GM23338 (cell line): ENCODE measurements around the gene MLLT10. TPM values are rescaled to one million over a fixed set of nuclear protein-coding genes. Genes with fewer than 3 reads are reported as not detected.

ENCODE experiments used
- ATAC-seq: fragments of 200-7000 bp; cut with Tn5 transposase; 3 replicates; pipeline ENCODE4 v1.9.1; 2020
- DNase-seq: peaks from one replicate; pipeline ENCODE4 v3.0.0-alpha.2; 2015; ENCODE audit warnings: low spot score
- H2AFZ ChIP-seq: fragments of 200-600 bp; sonication (generic); 2 replicates; pipeline ENCODE4 v1.8.0; 2016; ENCODE audit warnings: antibody characterized with exemption, mild to moderate bottlenecking, moderate library complexity
- H3F3A ChIP-seq: fragments of 200-600 bp; sonication (generic); replicated peaks from 2 replicates; pipeline ENCODE4 v1.8.0; 2017; ENCODE audit warnings: antibody characterized with exemption, mixed run types, low read depth
- H3K27ac ChIP-seq: fragments of 200-600 bp; sonication (generic); 2 replicates; pipeline ENCODE4 v1.6.1; 2016; ENCODE audit warnings: low read depth
- H3K27me3 ChIP-seq: fragments of 200-600 bp; sonication (generic); 2 replicates; pipeline ENCODE4 v1.8.0; 2016; ENCODE audit warnings: mild to moderate bottlenecking, mixed run types, moderate library complexity; ENCODE audit not compliant: insufficient read depth
- H3K36me3 ChIP-seq: fragments of 200-600 bp; sonication (generic); 2 replicates; pipeline ENCODE4 v1.8.0; 2016; ENCODE audit warnings: mild to moderate bottlenecking; ENCODE audit not compliant: insufficient read depth
- H3K4me1 ChIP-seq: fragments of 200-600 bp; sonication (generic); 2 replicates; pipeline ENCODE4 v1.8.0; 2016; ENCODE audit warnings: mild to moderate bottlenecking, moderate library complexity; ENCODE audit not compliant: insufficient read depth
- H3K4me2 ChIP-seq: fragments of 200-600 bp; sonication (generic); 2 replicates; pipeline ENCODE4 v1.7.1; 2017; ENCODE audit warnings: mixed run types
- H3K4me3 ChIP-seq: fragments of 200-600 bp; sonication (generic); 2 replicates; pipeline ENCODE4 v1.6.1; 2016; ENCODE audit warnings: mixed run types
- H3K79me2 ChIP-seq: fragments of 200-600 bp; sonication (generic); replicated peaks from 2 replicates; pipeline ENCODE4 v1.8.0; 2017; ENCODE audit warnings: mild to moderate bottlenecking; ENCODE audit not compliant: insufficient read depth
- H3K9me2 ChIP-seq: fragments of 200-600 bp; sonication (generic); 2 replicates; pipeline ENCODE4 v1.8.0; 2017; ENCODE audit not compliant: insufficient read depth
- H4K20me1 ChIP-seq: fragments of 200-600 bp; sonication (generic); replicated peaks from 2 replicates; pipeline ENCODE4 v1.8.0; 2017; ENCODE audit warnings: mild to moderate bottlenecking; ENCODE audit not compliant: insufficient read depth
- H3K27ac Mint-ChIP-seq: 2 replicates; pipeline ENCODE4 v1.8.0; 2020; ENCODE audit warnings: inconsistent platforms, mild to moderate bottlenecking, moderate library complexity, mixed read lengths
- H3K27me3 Mint-ChIP-seq: 3 replicates; pipeline ENCODE4 v1.8.0; 2022; ENCODE audit warnings: low read depth, mild to moderate bottlenecking, moderate library complexity, mixed read lengths, inconsistent platforms; ENCODE audit not compliant: insufficient read depth, poor library complexity
- H3K36me3 Mint-ChIP-seq: 3 replicates; pipeline ENCODE4 v1.8.0; 2021; ENCODE audit warnings: low read depth, mild to moderate bottlenecking, inconsistent platforms, moderate library complexity, mixed read lengths
- H3K4me1 Mint-ChIP-seq: 3 replicates; pipeline ENCODE4 v1.8.0; 2020; ENCODE audit warnings: mild to moderate bottlenecking, inconsistent platforms, mixed read lengths
- H3K4me3 Mint-ChIP-seq: 3 replicates; pipeline ENCODE4 v1.8.0; 2021; ENCODE audit warnings: moderate library complexity, mild to moderate bottlenecking, inconsistent platforms, mixed read lengths
- H3K9me3 Mint-ChIP-seq: 3 replicates; pipeline ENCODE4 v1.8.0; 2020; ENCODE audit warnings: moderate library complexity, mild to moderate bottlenecking, inconsistent platforms, mixed read lengths
- CREB1 ChIP-seq: fragments of 250-450 bp; sonication (Bioruptor Pico); IDR thresholded peaks from 2 replicates; pipeline ENCODE4 v1.5.0; 2020; ENCODE audit warnings: low read depth, mild to moderate bottlenecking, moderate library complexity
- CTCF ChIP-seq, 2 experiments: fragments of 200-600 bp in 1 of 2; sonication (generic) in 1 of 2; conservative IDR thresholded peaks; 2 replicates each; pipeline versions ENCODE4 v1.5.1 to v1.6.1; 2016 to 2017; ENCODE audit warnings: antibody characterized with exemption in 2 of 2, low read depth in 2 of 2, mild to moderate bottlenecking in 2 of 2, moderate library complexity in 1 of 2
- EZH2 ChIP-seq: fragments of 200-600 bp; sonication (generic); IDR thresholded peaks from one replicate; pipeline ENCODE4 v1.8.0; 2017; ENCODE audit warnings: antibody characterized with exemption, mild to moderate bottlenecking, low read depth; ENCODE audit not compliant: unreplicated experiment
- EZH2phosphoT487 ChIP-seq: fragments of 200-600 bp; sonication (generic); IDR thresholded peaks from one replicate; pipeline ENCODE4 v1.8.1; 2018; ENCODE audit warnings: antibody characterized with exemption; ENCODE audit not compliant: unreplicated experiment
- JUNB ChIP-seq: IDR thresholded peaks from one replicate; pipeline ENCODE4 v1.6.1; 2016; ENCODE audit warnings: antibody characterized with exemption; ENCODE audit not compliant: unreplicated experiment
- REST ChIP-seq: IDR thresholded peaks from one replicate; pipeline ENCODE4 v1.6.1; 2018; ENCODE audit warnings: antibody characterized with exemption; ENCODE audit not compliant: unreplicated experiment
- STAT1 ChIP-seq: IDR thresholded peaks from one replicate; pipeline ENCODE4 v1.6.1; 2016; ENCODE audit warnings: antibody characterized with exemption; ENCODE audit not compliant: unreplicated experiment
- ZNF331 ChIP-seq: fragments of 250-450 bp; sonication (Bioruptor Pico); IDR thresholded peaks from 2 replicates; pipeline ENCODE4 v1.5.0; 2020; ENCODE audit warnings: low read depth, mild to moderate bottlenecking, moderate library complexity
- ZNF462 ChIP-seq: fragments of 250-450 bp; sonication (Bioruptor Pico); IDR thresholded peaks from 2 replicates; pipeline ENCODE4 v1.5.0; 2020; ENCODE audit warnings: mild to moderate bottlenecking, moderate library complexity
- polyA plus RNA-seq: library from polyadenylated mRNA; unstranded; fragments of >200 nt; fragmentation: Nextera tagmentation; extraction: Ambion mirVana; gene quantifications from 2 replicates; pipeline ENCODE4 v1.2.1, GENCODE V29; 2016
- total RNA-seq: library from RNA; depleted of rRNA; stranded (reverse); fragments of >200 nt; shearing (Covaris generic); gene quantifications from 2 replicates; pipeline ENCODE4 v1.2.3, GENCODE V29; 2014

The MLLT10 gene
- total and polyA plus RNA-seq, 2 experiments from 2014 or later: 28.8 to 55.4 TPM

GRCh38 chr10:21624951-21625350 lies 90.9 kb downstream of the MLLT10 start (continued):
- TF ChIP-seq ZNF462 (CRISPR knock-in tag): no peak
- TF ChIP-seq STAT1: no peak
- no peak for TF ChIP-seq CTCF (conservative IDR thresholded peaks at IDR 0.05; ENCODE audit: low read depth in 2 of 2)

GRCh38 chr10:21625623-21626229 lies 91.7 kb downstream of the MLLT10 start:
- H3K9me3 Mint-ChIP-seq: no peaks in the 10 kb centered on the region
- H3K4me3 Mint-ChIP-seq: no peak overlapping the region
- H3K36me3 Mint-ChIP-seq: peaks cover 30% of the 10 kb centered on the region
- H3K4me1 ChIP-seq: no peaks in the 10 kb centered on the region
- peaks cover 23% of the 10 kb centered on the region for H3K79me2 ChIP-seq
- H3K27me3 ChIP-seq: no peaks in the 10 kb centered on the region
- 0 out of 2 replicates have a peak, but pooled peaks cover 6% of the 10 kb centered on the region for H4K20me1 ChIP-seq
- H3K4me3 ChIP-seq: no peak overlapping the region
- H3F3A ChIP-seq: no peaks in the 10 kb centered on the region
- no peaks in the 10 kb centered on the region; the same call in 1 of the 2 replicates for H3K9me2 ChIP-seq
- no peak for ATAC-seq
- H3K36me3 ChIP-seq: 0 out of 2 replicates have a peak, but pooled peaks cover 7% of the 10 kb centered on the region
- H3K4me1 Mint-ChIP-seq: peaks cover 5% of the 10 kb centered on the region
- peak overlapping the region; percentile 20 for H3K27ac Mint-ChIP-seq
- no peak overlapping the region for H3K4me2 ChIP-seq
- peaks cover 2% of the 10 kb centered on the region for H3K27me3 Mint-ChIP-seq
- H2AFZ ChIP-seq: no peak overlapping the region
- H3K27ac ChIP-seq: peak overlapping the region; percentile 34; the same call in 1 of the 2 replicates
- no peak for DNase-seq
- TF ChIP-seq STAT1: no peak
- TF ChIP-seq JUNB: no peak
- no peak for TF ChIP-seq EZH2
- no peak for TF ChIP-seq ZNF331
- no peak for TF ChIP-seq EZH2phosphoT487
- no peak for TF ChIP-seq REST
- TF ChIP-seq CREB1 (CRISPR knock-in tag): no peak
